HEK293 (cell line): ENCODE measurements around the gene HOXA6.

Source experiments
- CTCF ChIA-PET: fragments of 350-600 bp; formaldehyde crosslinking; extraction: SDS; loops from one replicate; lab custom pipeline; 2021; ENCODE audit warnings: antibody characterized with exemption; lab: Yijun Ruan, JAX
- POLR2A ChIA-PET: fragments of 300-600 bp; formaldehyde crosslinking; extraction: SDS; loops from one replicate; lab custom pipeline; 2020; ENCODE audit warnings: antibody characterized with exemption, inconsistent platforms; lab: Yijun Ruan, JAX
- H3K27ac ChIP-seq: fragments of 200-500 bp; sonication (Bioruptor generic); 2 replicates; pipeline ENCODE4 v1.5.1; 2014; ENCODE audit warnings: low read depth, low read length, control low read depth, inconsistent platforms; ENCODE audit errors: extremely low read depth
- H3K36me3 ChIP-seq, 2 experiments: fragments of 200-500 bp in 1 of 2; sonication (Bioruptor generic) in 1 of 2; 1 replicate in 1 of 2; 2 replicates in 1 of 2; pipeline ENCODE4 v1.5.1; 2014 to 2017; ENCODE audit warnings: inconsistent platforms in 2 of 2, low read length in 2 of 2; ENCODE audit not compliant: control insufficient read depth in 2 of 2, insufficient read depth in 1 of 2
- H3K4me1 ChIP-seq: fragments of 200-500 bp; sonication (Bioruptor generic); 2 replicates; pipeline ENCODE4 v1.5.1; 2014; ENCODE audit warnings: mild to moderate bottlenecking, low read length, inconsistent platforms; ENCODE audit not compliant: control insufficient read depth, insufficient read depth
- H3K4me3 ChIP-seq: 2 replicates; pipeline ENCODE4 v1.5.1; 2011; ENCODE audit warnings: low read depth, mild to moderate bottlenecking, control low read depth, low read length, moderate library complexity
- H3K9me3 ChIP-seq: fragments of 200-500 bp; sonication (Bioruptor generic); 2 replicates; pipeline ENCODE4 v1.5.1; 2014; ENCODE audit warnings: low read depth, low read length, inconsistent platforms; ENCODE audit not compliant: control insufficient read depth, insufficient read depth
- KLF8 ChIP-seq: fragments of 450-650 bp; formaldehyde crosslinking; IDR thresholded peaks from 2 replicates; pipeline ENCODE4 v1.5.1; 2016; ENCODE audit warnings: missing biosample characterization, missing genetic modification characterization
- OSR2 ChIP-seq: fragments of 450-650 bp; formaldehyde crosslinking; IDR thresholded peaks from 2 replicates; pipeline ENCODE4 v1.5.1; 2016; ENCODE audit warnings: missing biosample characterization, missing genetic modification characterization
- OVOL3 ChIP-seq: fragments of 450-650 bp; formaldehyde crosslinking; IDR thresholded peaks from 2 replicates; pipeline ENCODE4 v1.5.1; 2016; ENCODE audit warnings: missing biosample characterization, missing genetic modification characterization
- PRDM1 ChIP-seq: fragments of 450-650 bp; formaldehyde crosslinking; IDR thresholded peaks from 2 replicates; pipeline ENCODE4; 2016; ENCODE audit warnings: missing biosample characterization, missing genetic modification characterization
- SCRT2 ChIP-seq: fragments of 450-650 bp; formaldehyde crosslinking; IDR thresholded peaks from 2 replicates; pipeline ENCODE4 v1.5.1; 2016; ENCODE audit warnings: missing biosample characterization, missing genetic modification characterization
- ZFP37 ChIP-seq: fragments of 450-650 bp; formaldehyde crosslinking; IDR thresholded peaks from 2 replicates; pipeline ENCODE4 v1.5.1; 2016; ENCODE audit warnings: missing biosample characterization, missing genetic modification characterization
- ZNF175 ChIP-seq: fragments of 450-650 bp; formaldehyde crosslinking; IDR thresholded peaks from 2 replicates; pipeline ENCODE4 v1.5.1; 2016; ENCODE audit warnings: missing biosample characterization, missing genetic modification characterization
- ZNF274 ChIP-seq, 2 experiments: fragments of 200-500 bp in 1 of 2; fragments of 450-650 bp in 1 of 2; sonication (Bioruptor generic) in 1 of 2; formaldehyde crosslinking in 1 of 2; IDR thresholded peaks; 2 replicates each; pipeline versions ENCODE4 v1.5.1 to v1.6.1; 2014 to 2016; ENCODE audit warnings: borderline replicate concordance in 1 of 2, inconsistent platforms in 1 of 2, low read length in 1 of 2, missing biosample characterization in 1 of 2, missing genetic modification characterization in 1 of 2
- ZNF416 ChIP-seq: fragments of 450-650 bp; formaldehyde crosslinking; IDR thresholded peaks from 2 replicates; pipeline ENCODE4 v1.5.1; 2016; ENCODE audit warnings: missing biosample characterization, missing genetic modification characterization
- ZNF426 ChIP-seq: fragments of 450-650 bp; formaldehyde crosslinking; IDR thresholded peaks from 2 replicates; pipeline ENCODE4 v1.5.1; 2017; ENCODE audit warnings: missing biosample characterization, missing genetic modification characterization, mild to moderate bottlenecking, inconsistent platforms, moderate library complexity
- ZNF433 ChIP-seq: fragments of 450-650 bp; formaldehyde crosslinking; IDR thresholded peaks from 2 replicates; pipeline ENCODE4 v1.5.1; 2016; ENCODE audit warnings: missing biosample characterization, missing genetic modification characterization, low read depth
- ZNF600 ChIP-seq: fragments of 450-650 bp; formaldehyde crosslinking; IDR thresholded peaks from 2 replicates; pipeline ENCODE4 v1.5.1; 2016; ENCODE audit warnings: missing biosample characterization, missing genetic modification characterization
- ZNF843 ChIP-seq: fragments of 450-650 bp; formaldehyde crosslinking; IDR thresholded peaks from 2 replicates; pipeline ENCODE4 v1.5.1; 2016; ENCODE audit warnings: missing biosample characterization, missing genetic modification characterization
- TF ChIP-seq, protein P1 (sequence below): fragments of 450-650 bp; formaldehyde crosslinking; IDR thresholded peaks from 2 replicates; pipeline ENCODE4 v1.5.1; 2017; ENCODE audit warnings: missing biosample characterization, missing genetic modification characterization
- TF ChIP-seq, protein P2 (sequence below): fragments of 450-650 bp; formaldehyde crosslinking; IDR thresholded peaks from 2 replicates; pipeline ENCODE4 v1.5.1; 2016; ENCODE audit warnings: missing biosample characterization, missing genetic modification characterization
- TF ChIP-seq, protein P3 (sequence below): fragments of 450-650 bp; formaldehyde crosslinking; IDR thresholded peaks from 2 replicates; pipeline ENCODE4 v1.5.1; 2017; ENCODE audit warnings: missing biosample characterization, missing genetic modification characterization
- TF ChIP-seq, protein P4 (sequence below): fragments of 450-650 bp; formaldehyde crosslinking; IDR thresholded peaks from 2 replicates; pipeline ENCODE4 v1.5.1; 2016; ENCODE audit warnings: missing biosample characterization, missing genetic modification characterization
- TF ChIP-seq, protein P5 (sequence below): fragments of 450-650 bp; formaldehyde crosslinking; IDR thresholded peaks from 2 replicates; pipeline ENCODE4 v1.5.1; 2016; ENCODE audit warnings: missing biosample characterization, missing genetic modification characterization, low read depth

Gene HOXA6

DNA sequence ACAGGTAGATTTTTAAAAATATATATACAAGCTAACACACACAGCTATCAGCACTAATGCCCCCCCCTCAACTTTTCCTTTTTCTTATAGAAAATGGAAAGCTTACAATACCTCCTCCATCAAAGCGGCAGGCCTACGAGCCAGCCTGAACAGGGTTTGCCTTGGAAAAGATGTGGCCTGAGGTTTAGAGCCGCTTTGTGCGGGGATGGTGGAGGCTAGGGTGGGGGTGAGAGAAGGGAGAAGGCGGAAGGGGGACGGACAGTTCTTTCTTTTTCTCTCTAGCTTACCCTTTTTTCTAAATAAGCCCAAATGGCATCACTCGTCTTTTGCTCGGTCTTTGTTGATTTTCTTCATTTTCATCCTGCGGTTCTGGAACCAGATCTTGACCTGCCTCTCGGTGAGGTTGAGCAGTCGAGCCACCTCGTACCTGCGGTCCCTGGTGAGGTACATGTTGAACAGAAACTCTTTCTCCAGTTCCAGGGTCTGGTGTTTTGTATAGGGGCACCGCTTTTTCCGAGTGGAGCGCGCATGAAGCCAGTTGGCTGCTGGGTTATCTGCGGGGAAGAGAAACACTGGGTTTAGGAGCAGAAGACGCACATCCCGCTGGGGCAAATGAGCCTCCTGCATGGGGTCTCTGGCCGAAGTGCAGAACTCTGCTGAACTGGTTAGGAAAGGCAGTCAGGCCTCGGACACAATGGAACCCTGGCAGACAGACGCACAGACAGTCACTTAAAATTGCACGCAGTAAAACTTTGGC, 15.9 kb upstream of the HOXA6 start:
- CTCF ChIA-PET: interaction anchor here (0.5 to 3.7 kb wide), 12 partner anchors 13 to 1271 kb away, joined by 3 to 50 read pairs (median 4); partner anchors contain the start of genes HOXA5 and HOXA6
- TF ChIP-seq ZNF175 (tag by site-specific recombination) (no peak), KLF8 (tag by site-specific recombination) (no peak), PRDM1 (tag by site-specific recombination) (0 out of 2 replicates have a peak, but pooled peaks have one; percentile 29), ZNF600 (tag by site-specific recombination) (0 out of 2 replicates have a peak, but pooled peaks have one; percentile 15)
- TF ChIP-seq, protein P1, sequence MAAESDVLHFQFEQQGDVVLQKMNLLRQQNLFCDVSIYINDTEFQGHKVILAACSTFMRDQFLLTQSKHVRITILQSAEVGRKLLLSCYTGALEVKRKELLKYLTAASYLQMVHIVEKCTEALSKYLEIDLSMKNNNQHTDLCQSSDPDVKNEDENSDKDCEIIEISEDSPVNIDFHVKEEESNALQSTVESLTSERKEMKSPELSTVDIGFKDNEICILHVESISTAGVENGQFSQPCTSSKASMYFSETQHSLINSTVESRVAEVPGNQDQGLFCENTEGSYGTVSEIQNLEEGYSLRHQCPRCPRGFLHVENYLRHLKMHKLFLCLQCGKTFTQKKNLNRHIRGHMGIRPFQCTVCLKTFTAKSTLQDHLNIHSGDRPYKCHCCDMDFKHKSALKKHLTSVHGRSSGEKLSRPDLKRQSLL: no peak
- H3K4me1 ChIP-seq: peaks cover 19% of the 10 kb centered on the region
- peaks cover 18 to 35% of the 10 kb centered on the region in 2 experiments for H3K36me3 ChIP-seq
- peak overlapping the region; percentile 100 for H3K27ac ChIP-seq
- POLR2A ChIA-PET: interaction anchor here (0.8 to 4.1 kb wide), 10 partner anchors 9 to 1306 kb away, joined by 3 to 42 read pairs (median 5); partner anchors contain the start of genes HOXA11, HOXA3, HOXA5 and HOXA6
- H3K4me3 ChIP-seq: peak overlapping the region; percentile 76
- no peaks in the 10 kb centered on the region for H3K9me3 ChIP-seq

DNA sequence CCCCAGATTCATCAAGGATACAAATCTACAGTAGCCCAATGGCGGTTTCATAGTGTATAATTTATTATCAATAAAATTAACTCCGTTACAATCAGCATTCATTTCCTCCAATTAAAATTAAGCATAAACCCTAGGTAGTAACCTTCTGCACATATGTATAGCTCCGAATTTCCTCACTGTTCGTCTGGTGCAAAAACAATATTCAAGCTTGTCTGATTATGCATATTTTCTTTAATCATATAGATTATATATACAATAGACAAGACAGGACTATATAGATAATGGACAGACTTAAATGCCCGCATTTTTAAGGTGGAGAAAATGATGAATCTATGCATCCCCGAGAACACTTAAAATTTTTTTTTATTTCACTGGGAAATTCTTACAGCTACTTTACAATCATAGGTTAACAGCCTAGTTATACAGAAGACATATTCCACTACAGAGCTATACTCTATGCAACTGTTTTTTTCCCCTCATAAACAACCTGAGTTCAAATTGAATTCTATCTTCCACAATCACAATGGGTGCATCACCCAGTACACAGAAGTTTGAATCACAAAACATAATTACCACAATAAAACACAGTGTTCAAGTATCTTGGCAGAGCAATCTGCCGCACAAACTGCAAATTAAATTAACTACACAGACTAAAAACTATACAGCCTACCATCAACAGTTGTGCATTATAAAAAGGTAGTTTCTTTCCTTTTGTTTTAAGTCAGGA, 15.2 kb upstream of the HOXA6 start:
- ChIA-PET CTCF (interaction anchor here (0.5 to 3.7 kb wide), 17 partner anchors 9 to 1300 kb away, joined by 3 to 50 read pairs (median 4); partner anchors contain the start of genes HOXA5 and HOXA6), POLR2A (interaction anchor here (0.8 to 4.1 kb wide), 16 partner anchors 8 to 1306 kb away, joined by 3 to 42 read pairs (median 4); partner anchors contain the start of genes HOXA11, HOXA3, HOXA5 and HOXA6)
- Histone ChIP-seq H3K36me3 (peaks cover 18 to 28% of the 10 kb centered on the region in 2 experiments), H3K4me1 (peaks cover 19% of the 10 kb centered on the region), H3K4me3 (peak overlapping the region; percentile 76), H3K9me3 (no peaks in the 10 kb centered on the region), H3K27ac (peak overlapping the region; percentile 100)
- TF ChIP-seq ZNF843 (tag by site-specific recombination) (no peak), ZNF426 (tag by site-specific recombination) (peak; percentile 8; the same call in 1 of the 2 replicates), ZNF274 (IDR thresholded peaks at IDR 0.05; ENCODE audit: low read length) (no peak), ZNF274 (tag by site-specific recombination; IDR thresholded peaks at IDR 0.05; ENCODE audit: borderline replicate concordance) (no peak), ZNF433 (no peak), ZNF416 (tag by site-specific recombination) (no peak), SCRT2 (tag by site-specific recombination) (peak; percentile 67), OSR2 (tag by site-specific recombination) (peak; percentile 71; the same call in 1 of the 2 replicates), OVOL3 (tag by site-specific recombination) (peak; percentile 46; the same call in 1 of the 2 replicates), ZFP37 (tag by site-specific recombination) (no peak)
- TF ChIP-seq, protein P2, sequence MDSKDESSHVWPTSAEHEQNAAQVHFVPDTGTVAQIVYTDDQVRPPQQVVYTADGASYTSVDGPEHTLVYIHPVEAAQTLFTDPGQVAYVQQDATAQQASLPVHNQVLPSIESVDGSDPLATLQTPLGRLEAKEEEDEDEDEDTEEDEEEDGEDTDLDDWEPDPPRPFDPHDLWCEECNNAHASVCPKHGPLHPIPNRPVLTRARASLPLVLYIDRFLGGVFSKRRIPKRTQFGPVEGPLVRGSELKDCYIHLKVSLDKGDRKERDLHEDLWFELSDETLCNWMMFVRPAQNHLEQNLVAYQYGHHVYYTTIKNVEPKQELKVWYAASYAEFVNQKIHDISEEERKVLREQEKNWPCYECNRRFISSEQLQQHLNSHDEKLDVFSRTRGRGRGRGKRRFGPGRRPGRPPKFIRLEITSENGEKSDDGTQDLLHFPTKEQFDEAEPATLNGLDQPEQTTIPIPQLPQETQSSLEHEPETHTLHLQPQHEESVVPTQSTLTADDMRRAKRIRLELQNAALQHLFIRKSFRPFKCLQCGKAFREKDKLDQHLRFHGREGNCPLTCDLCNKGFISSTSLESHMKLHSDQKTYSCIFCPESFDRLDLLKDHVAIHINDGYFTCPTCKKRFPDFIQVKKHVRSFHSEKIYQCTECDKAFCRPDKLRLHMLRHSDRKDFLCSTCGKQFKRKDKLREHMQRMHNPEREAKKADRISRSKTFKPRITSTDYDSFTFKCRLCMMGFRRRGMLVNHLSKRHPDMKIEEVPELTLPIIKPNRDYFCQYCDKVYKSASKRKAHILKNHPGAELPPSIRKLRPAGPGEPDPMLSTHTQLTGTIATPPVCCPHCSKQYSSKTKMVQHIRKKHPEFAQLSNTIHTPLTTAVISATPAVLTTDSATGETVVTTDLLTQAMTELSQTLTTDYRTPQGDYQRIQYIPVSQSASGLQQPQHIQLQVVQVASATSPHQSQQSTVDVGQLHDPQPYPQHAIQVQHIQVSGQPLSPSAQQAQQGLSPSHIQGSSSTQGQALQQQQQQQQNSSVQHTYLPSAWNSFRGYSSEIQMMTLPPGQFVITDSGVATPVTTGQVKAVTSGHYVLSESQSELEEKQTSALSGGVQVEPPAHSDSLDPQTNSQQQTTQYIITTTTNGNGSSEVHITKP (tag by site-specific recombination): no peak
- TF ChIP-seq, protein P3, sequence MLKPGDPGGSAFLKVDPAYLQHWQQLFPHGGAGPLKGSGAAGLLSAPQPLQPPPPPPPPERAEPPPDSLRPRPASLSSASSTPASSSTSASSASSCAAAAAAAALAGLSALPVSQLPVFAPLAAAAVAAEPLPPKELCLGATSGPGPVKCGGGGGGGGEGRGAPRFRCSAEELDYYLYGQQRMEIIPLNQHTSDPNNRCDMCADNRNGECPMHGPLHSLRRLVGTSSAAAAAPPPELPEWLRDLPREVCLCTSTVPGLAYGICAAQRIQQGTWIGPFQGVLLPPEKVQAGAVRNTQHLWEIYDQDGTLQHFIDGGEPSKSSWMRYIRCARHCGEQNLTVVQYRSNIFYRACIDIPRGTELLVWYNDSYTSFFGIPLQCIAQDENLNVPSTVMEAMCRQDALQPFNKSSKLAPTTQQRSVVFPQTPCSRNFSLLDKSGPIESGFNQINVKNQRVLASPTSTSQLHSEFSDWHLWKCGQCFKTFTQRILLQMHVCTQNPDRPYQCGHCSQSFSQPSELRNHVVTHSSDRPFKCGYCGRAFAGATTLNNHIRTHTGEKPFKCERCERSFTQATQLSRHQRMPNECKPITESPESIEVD (tag by site-specific recombination): peak; percentile 73; the same call in 1 of the 2 replicates
- TF ChIP-seq, protein P4, sequence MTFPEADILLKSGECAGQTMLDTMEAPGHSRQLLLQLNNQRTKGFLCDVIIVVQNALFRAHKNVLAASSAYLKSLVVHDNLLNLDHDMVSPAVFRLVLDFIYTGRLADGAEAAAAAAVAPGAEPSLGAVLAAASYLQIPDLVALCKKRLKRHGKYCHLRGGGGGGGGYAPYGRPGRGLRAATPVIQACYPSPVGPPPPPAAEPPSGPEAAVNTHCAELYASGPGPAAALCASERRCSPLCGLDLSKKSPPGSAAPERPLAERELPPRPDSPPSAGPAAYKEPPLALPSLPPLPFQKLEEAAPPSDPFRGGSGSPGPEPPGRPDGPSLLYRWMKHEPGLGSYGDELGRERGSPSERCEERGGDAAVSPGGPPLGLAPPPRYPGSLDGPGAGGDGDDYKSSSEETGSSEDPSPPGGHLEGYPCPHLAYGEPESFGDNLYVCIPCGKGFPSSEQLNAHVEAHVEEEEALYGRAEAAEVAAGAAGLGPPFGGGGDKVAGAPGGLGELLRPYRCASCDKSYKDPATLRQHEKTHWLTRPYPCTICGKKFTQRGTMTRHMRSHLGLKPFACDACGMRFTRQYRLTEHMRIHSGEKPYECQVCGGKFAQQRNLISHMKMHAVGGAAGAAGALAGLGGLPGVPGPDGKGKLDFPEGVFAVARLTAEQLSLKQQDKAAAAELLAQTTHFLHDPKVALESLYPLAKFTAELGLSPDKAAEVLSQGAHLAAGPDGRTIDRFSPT (tag by site-specific recombination): no peak
- TF ChIP-seq, protein P1: no peak
- TF ChIP-seq, protein P5, sequence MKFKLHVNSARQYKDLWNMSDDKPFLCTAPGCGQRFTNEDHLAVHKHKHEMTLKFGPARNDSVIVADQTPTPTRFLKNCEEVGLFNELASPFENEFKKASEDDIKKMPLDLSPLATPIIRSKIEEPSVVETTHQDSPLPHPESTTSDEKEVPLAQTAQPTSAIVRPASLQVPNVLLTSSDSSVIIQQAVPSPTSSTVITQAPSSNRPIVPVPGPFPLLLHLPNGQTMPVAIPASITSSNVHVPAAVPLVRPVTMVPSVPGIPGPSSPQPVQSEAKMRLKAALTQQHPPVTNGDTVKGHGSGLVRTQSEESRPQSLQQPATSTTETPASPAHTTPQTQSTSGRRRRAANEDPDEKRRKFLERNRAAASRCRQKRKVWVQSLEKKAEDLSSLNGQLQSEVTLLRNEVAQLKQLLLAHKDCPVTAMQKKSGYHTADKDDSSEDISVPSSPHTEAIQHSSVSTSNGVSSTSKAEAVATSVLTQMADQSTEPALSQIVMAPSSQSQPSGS (tag by site-specific recombination): no peak
